Measurements from ENCODE around the gene CACNA2D2.

CACNA2D2 gene

GRCh38 chr3:50322386-50323091 is 180.9 kb downstream of the CACNA2D2 start, which contains the start of gene HYAL2:
TSS of gene HYAL2 (minus strand) at chr3:50322745. CDS start at chr3:50320489, 2,256 bp downstream.
- DNase-seq, result no peak

- no peak for DNase-seq
These were observed 181.4 kb downstream of the CACNA2D2 start for GRCh38 chr3:50322115-50322385.

- peak; percentile 65 for DNase-seq
These were observed 181.9 kb downstream of the CACNA2D2 start for GRCh38 chr3:50321336-50322114.

- no peak for DNase-seq
These were observed 182.5 kb downstream of the CACNA2D2 start for GRCh38 chr3:50320853-50321335.

GRCh38 chr3:50319894-50320625 is 183.4 kb downstream of the CACNA2D2 start:
- DNase-seq, result no peak

- no peak for DNase-seq
These were observed 184.1 kb downstream of the CACNA2D2 start for GRCh38 chr3:50319181-50319893.

GRCh38 chr3:50318615-50319014 is 184.8 kb downstream of the CACNA2D2 start:
- DNase-seq, result no peak

- DNase-seq, result no peak
These were observed 185.3 kb downstream of the CACNA2D2 start for GRCh38 chr3:50318163-50318562.

- no peak for DNase-seq
These were observed 186.1 kb downstream of the CACNA2D2 start for GRCh38 chr3:50317300-50317699.

- DNase-seq, result no peak
These were observed 186.7 kb downstream of the CACNA2D2 start for GRCh38 chr3:50316657-50317242.

- DNase-seq, result no peak
These were observed 188.6 kb downstream of the CACNA2D2 start for GRCh38 chr3:50314816-50315215.

- no peak for DNase-seq
These were observed 189.1 kb downstream of the CACNA2D2 start for GRCh38 chr3:50314342-50314741.

Data from DMS 273 treated with DMSO at 0.1 percent for 48 hours (cell line).